Activated CD4-positive, alpha-beta memory T cell treated with anti-CD3 and anti-CD28 coated beads for 36 hours (primary cell): Measurements from ENCODE around the gene NFE2L3. TPM values are rescaled to one million over a fixed set of nuclear protein-coding genes. Genes with fewer than 3 reads are reported as not detected.

Experiments used
- total RNA-seq, 2 experiments: library from RNA; stranded (reverse); gene quantifications; one replicate each; pipeline ENCODE4 v1.2.3, GENCODE V29; 2021

Gene NFE2L3
- total RNA-seq, 2 experiments from 2014 or later, result 27.3 to 30.3 TPM

Other genes with a start within 250 kb of the NFE2L3 start
- 100 to 1,000 TPM; 906 to 929 TPM for gene HNRNPA2B1, start 48.5 kb downstream of the NFE2L3 start, total RNA-seq
- gene CBX3, start 49.5 kb downstream of the NFE2L3 start, total RNA-seq, result 100 to 1,000 TPM; 278 to 281 TPM
- gene SNX10, start 139.7 kb downstream of the NFE2L3 start, total RNA-seq, result 10 to 100 TPM; 43.1 to 44.1 TPM